LNCaP clone FGC (cell line): ENCODE results near the gene PNCK.

Experiments used
- DNase-seq: peaks from one replicate; pipeline ENCODE4 v3.0.0-alpha.2; 2011; ENCODE audit warnings: low read depth
- H3K4me3 ChIP-seq: 2 replicates; pipeline ENCODE4 v1.5.1; 2011; ENCODE audit warnings: mild to moderate bottlenecking, low read depth, low read length, control low read depth
- CTCF ChIP-seq: IDR thresholded peaks from 2 replicates; pipeline ENCODE4 v1.5.1; 2012; ENCODE audit warnings: mild to moderate bottlenecking; ENCODE audit not compliant: control insufficient read depth, insufficient read depth; ENCODE audit errors: extremely low read depth

Gene PNCK

GRCh38 chrX:153622661-153623309 is 50.8 kb downstream of the PNCK start:
- TF ChIP-seq CTCF, result no peak

GRCh38 chrX:153621949-153622598 is 51.5 kb downstream of the PNCK start:
- H3K4me3 ChIP-seq, result no peak overlapping the region
- no peak for DNase-seq
- TF ChIP-seq CTCF, result no peak

More at GRCh38 chrX:153622661-153623309, 50.8 kb downstream of the PNCK start:
- H3K4me3 ChIP-seq, result no peak overlapping the region
- no peak for DNase-seq

GRCh38 chrX:153620576-153620975 is 53.0 kb downstream of the PNCK start:
- TF ChIP-seq CTCF, result no peak
- DNase-seq, result no peak
- no peak overlapping the region for H3K4me3 ChIP-seq
